CD4-positive, CD25-positive, alpha-beta regulatory T cell (primary cell): ENCODE measurements around the gene NFIB. TPM values are rescaled to one million over a fixed set of nuclear protein-coding genes. Genes with fewer than 3 reads are reported as not detected.

ENCODE experiments used
- ATAC-seq, 2 donors: fragments of 150-1000 bp; cut with Tn5 transposase; one replicate each; pipeline ENCODE4 v1.10.0; 2021; ENCODE audit warnings: low read depth in 2 of 2, moderate number of reproducible peaks in 2 of 2, moderate library complexity in 1 of 2
- DNase-seq, 3 donors: peaks; one replicate each; pipeline versions ENCODE4 v3.0.0 to v3.0.0-alpha.2; 2012 to 2022; ENCODE audit warnings: mixed read lengths in 1 of 3
- H3K27ac ChIP-seq: one replicate; pipeline ENCODE4 v1.7.0; 2013; ENCODE audit warnings: mild to moderate bottlenecking, low read length; ENCODE audit not compliant: insufficient read depth, poor library complexity, severe bottlenecking
- H3K27me3 ChIP-seq: one replicate; pipeline ENCODE4 v1.7.0; 2013; ENCODE audit warnings: low read length; ENCODE audit not compliant: control insufficient read depth, insufficient read depth
- H3K36me3 ChIP-seq: one replicate; pipeline ENCODE4 v1.7.0; 2013; ENCODE audit warnings: mild to moderate bottlenecking, low read length, moderate library complexity; ENCODE audit not compliant: control insufficient read depth, insufficient read depth
- H3K4me1 ChIP-seq: 2 replicates; pipeline ENCODE4 v1.7.0; 2013; ENCODE audit warnings: mild to moderate bottlenecking, low read length; ENCODE audit not compliant: insufficient read depth, control insufficient read depth, poor library complexity, severe bottlenecking
- H3K4me3 ChIP-seq: one replicate; pipeline ENCODE4 v1.7.0; 2013; ENCODE audit warnings: low read depth, mild to moderate bottlenecking, low read length, moderate library complexity
- H3K9me3 ChIP-seq, 2 experiments: 1 replicate in 1 of 2; 2 replicates in 1 of 2; pipeline ENCODE4 v1.7.0; 2013; ENCODE audit warnings: low read length in 2 of 2, mild to moderate bottlenecking in 1 of 2, moderate library complexity in 1 of 2; ENCODE audit not compliant: control insufficient read depth in 2 of 2
- H3K27ac Mint-ChIP-seq, 3 donors: one replicate each; pipeline ENCODE4 v1.8.0; 2020 to 2022; ENCODE audit warnings: mild to moderate bottlenecking in 3 of 3, mixed read lengths in 3 of 3, moderate library complexity in 2 of 3
- H3K27me3 Mint-ChIP-seq: one replicate; pipeline ENCODE4 v1.8.0; 2022; ENCODE audit warnings: mild to moderate bottlenecking, mixed read lengths
- H3K36me3 Mint-ChIP-seq: one replicate; pipeline ENCODE4 v1.8.0; 2020; ENCODE audit warnings: mixed read lengths
- H3K4me1 Mint-ChIP-seq, 4 donors: one replicate each; pipeline ENCODE4 v1.8.0; 2020 to 2022; ENCODE audit warnings: mixed read lengths in 4 of 4, mild to moderate bottlenecking in 1 of 4
- H3K4me3 Mint-ChIP-seq, 4 donors: one replicate each; pipeline ENCODE4 v1.8.0; 2020 to 2022; ENCODE audit warnings: mild to moderate bottlenecking in 4 of 4, mixed read lengths in 4 of 4, moderate library complexity in 3 of 4
- H3K9me3 Mint-ChIP-seq, 7 donors: one replicate each; pipeline ENCODE4 v1.8.0; 2020 to 2022; ENCODE audit warnings: mixed read lengths in 7 of 7, mild to moderate bottlenecking in 3 of 7, moderate library complexity in 2 of 7
- polyA plus RNA-seq, 4 donors: library from polyadenylated mRNA; unstranded; fragments of 300-500 nt; fragmentation: Illumina TruSeq; gene quantifications; one replicate each; pipeline ENCODE4 v1.2.3, GENCODE V29; 2021
- total RNA-seq: library from RNA; stranded (reverse); gene quantifications from one replicate; pipeline ENCODE4 v1.2.3, GENCODE V29; 2022

NFIB gene
- total and polyA plus RNA-seq, 5 donors from 2014 or later: 0.20 TPM; not detected in 4

DNA sequence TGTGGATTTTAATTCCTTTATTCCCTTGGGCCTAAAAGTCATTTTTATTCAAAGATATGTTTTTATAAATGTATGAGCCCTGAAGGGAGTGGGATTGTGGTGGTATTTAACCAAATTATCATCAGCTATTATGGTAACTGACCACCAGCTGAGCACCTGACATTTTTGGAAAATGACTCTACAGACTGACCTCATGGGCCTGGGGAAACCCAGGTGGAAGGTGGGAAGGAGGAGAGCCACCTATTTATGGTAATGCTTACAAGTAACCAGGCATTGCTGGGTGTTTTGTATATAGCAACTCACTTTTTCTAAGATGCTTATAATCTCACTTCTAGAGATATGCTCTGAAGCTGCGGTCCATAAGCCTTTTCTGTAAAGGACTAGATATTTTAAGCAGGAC is 22.3 kb upstream of the NFIB start:
- Mint-ChIP-seq H3K27ac (no peak overlapping the region), H3K9me3 (peaks cover 0 to 4% (median 3%) of the 10 kb centered on the region in 7 donors), H3K4me3 (no peak overlapping the region), H3K4me1 (no peaks in the 10 kb centered on the region), H3K27me3 (peaks cover 33% of the 10 kb centered on the region), H3K36me3 (no peaks in the 10 kb centered on the region)
- no peaks in the 10 kb centered on the region for H3K36me3 ChIP-seq
- no peak overlapping the region for H3K27ac ChIP-seq
- H3K4me3 ChIP-seq: no peak overlapping the region
- no peaks in the 10 kb centered on the region for H3K9me3 ChIP-seq
- no peaks in the 10 kb centered on the region for H3K4me1 ChIP-seq
- no peak for ATAC-seq
- H3K27me3 ChIP-seq: peaks cover 2% of the 10 kb centered on the region
- DNase-seq: no peak

DNA sequence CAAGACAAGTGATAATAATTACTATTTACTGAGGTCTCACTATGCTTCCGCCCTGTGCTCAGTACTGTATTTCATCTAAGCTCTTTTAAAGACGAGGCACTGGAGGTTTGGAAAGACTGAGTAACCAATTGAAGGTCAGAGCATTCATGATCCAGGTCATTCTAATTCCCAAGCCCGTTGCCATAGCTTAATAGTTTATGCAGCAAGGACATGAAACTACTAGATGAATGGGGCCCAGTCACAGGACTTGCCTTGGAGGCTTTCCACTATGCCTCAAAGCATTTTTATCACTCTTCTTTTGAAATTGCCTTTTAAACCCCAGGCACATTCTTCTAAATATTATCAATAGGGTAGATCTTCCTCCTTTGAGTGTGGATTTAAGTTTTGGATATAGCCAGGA is 17.2 kb upstream of the NFIB start:
- ATAC-seq (no peak), DNase-seq (no peak)
- Mint-ChIP-seq H3K27me3 (peaks cover 26% of the 10 kb centered on the region), H3K9me3 (peaks cover 0 to 5% (median 3%) of the 10 kb centered on the region in 7 donors), H3K4me3 (no peak overlapping the region), H3K36me3 (no peaks in the 10 kb centered on the region), H3K27ac (no peak overlapping the region), H3K4me1 (no peaks in the 10 kb centered on the region)
- Histone ChIP-seq H3K4me3 (no peak overlapping the region), H3K36me3 (no peaks in the 10 kb centered on the region), H3K27ac (no peak overlapping the region), H3K4me1 (no peaks in the 10 kb centered on the region), H3K27me3 (peaks cover 3% of the 10 kb centered on the region), H3K9me3 (no peaks in the 10 kb centered on the region)

DNA sequence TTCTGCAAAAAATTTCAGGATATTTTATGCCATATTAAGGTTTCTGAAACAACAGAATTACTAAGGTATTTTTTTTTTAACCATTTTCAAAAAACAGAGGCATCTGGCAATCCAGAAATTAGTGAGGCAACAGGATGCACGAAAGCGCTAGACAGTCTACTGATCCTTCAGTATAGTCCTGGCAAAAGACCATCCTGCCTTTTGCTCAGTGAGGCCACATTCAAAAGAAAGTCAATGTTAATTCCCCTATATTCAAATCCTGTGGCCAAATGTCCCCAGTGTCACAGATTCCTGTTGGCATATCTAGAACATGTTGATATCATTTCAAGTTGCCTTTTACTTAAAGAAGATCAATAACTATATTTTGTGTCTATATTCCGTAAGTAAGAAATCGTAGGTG is 13.1 kb upstream of the NFIB start:
- Mint-ChIP-seq H3K36me3 (no peaks in the 10 kb centered on the region), H3K27ac (no peak overlapping the region), H3K4me1 (peaks cover under 1 to 8% (median 6%) of the 10 kb centered on the region in 4 donors), H3K4me3 (no peak overlapping the region), H3K27me3 (peaks cover 29% of the 10 kb centered on the region), H3K9me3 (peaks cover 0 to 6% (median 0%) of the 10 kb centered on the region in 7 donors)
- H3K27ac ChIP-seq: no peak overlapping the region
- H3K4me1 ChIP-seq: peaks cover 4% of the 10 kb centered on the region
- H3K36me3 ChIP-seq: no peaks in the 10 kb centered on the region
- DNase-seq (no peak), ATAC-seq (no peak)
- H3K4me3 ChIP-seq: no peak overlapping the region
- H3K27me3 ChIP-seq: peaks cover 16% of the 10 kb centered on the region
- no peaks in the 10 kb centered on the region for H3K9me3 ChIP-seq

DNA sequence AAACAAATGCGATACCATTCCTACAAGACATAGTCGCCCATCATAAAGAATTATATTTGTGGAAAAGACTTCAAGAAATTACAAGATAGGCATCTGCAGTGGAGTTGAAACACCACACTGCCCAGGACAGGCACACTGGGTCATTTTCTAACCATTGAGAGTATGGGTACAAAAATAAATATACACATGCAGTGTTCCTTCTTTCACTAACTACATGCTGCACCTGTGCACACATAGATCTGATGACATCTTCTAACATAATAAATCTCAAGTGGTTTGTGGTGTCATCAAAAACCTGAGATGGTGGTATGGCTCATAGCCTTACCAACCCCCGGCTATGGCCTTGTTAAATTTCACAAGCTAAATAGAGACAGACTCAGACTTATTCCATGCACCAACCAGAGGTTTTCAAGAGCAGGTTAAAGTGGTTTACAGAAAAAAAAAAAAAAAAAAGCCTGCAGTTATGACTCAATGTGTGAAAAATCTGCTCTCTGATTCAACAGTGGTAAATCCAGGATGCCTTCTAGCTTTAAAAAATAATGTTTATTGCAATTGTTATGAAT is 12.4 kb upstream of the NFIB start:
- Histone ChIP-seq H3K27me3 (peaks cover 16% of the 10 kb centered on the region), H3K9me3 (no peaks in the 10 kb centered on the region), H3K4me3 (no peak overlapping the region), H3K36me3 (no peaks in the 10 kb centered on the region), H3K27ac (no peak overlapping the region), H3K4me1 (peaks cover 4% of the 10 kb centered on the region)
- no peak overlapping the region for H3K4me3 Mint-ChIP-seq
- peaks cover 6 to 15% (median 11%) of the 10 kb centered on the region in 4 donors for H3K4me1 Mint-ChIP-seq
- DNase-seq: no peak
- peaks cover 0 to 11% (median 0%) of the 10 kb centered on the region in 7 donors for H3K9me3 Mint-ChIP-seq
- no peaks in the 10 kb centered on the region for H3K36me3 Mint-ChIP-seq
- ATAC-seq: no peak
- no peak overlapping the region for H3K27ac Mint-ChIP-seq
- H3K27me3 Mint-ChIP-seq: peaks cover 35% of the 10 kb centered on the region

DNA sequence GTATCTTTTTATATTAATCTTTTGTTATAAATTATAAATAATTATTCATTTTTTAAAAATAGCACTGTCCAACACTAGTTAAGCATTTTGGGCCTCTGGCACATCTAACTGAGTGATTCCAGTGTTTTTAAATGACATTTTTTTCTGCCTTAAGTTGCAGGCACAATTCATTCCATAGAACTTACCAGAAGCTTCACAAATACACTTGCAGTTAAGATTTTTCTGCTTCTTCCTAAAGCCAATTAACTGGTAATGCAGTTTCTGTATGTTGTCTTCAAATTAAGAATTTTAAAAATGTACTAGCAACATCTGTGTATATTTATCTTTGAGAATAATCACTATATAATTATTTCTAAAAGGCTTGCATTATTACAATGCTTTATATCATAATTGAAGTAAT is 11.2 kb upstream of the NFIB start:
- Histone ChIP-seq H3K9me3 (no peaks in the 10 kb centered on the region), H3K27ac (no peak overlapping the region), H3K36me3 (no peaks in the 10 kb centered on the region), H3K4me3 (no peak overlapping the region), H3K4me1 (peaks cover 4% of the 10 kb centered on the region), H3K27me3 (peaks cover 16% of the 10 kb centered on the region)
- Mint-ChIP-seq H3K36me3 (no peaks in the 10 kb centered on the region), H3K4me3 (peak overlapping the region in 1 of 4 donors; percentile 92), H3K27me3 (peaks cover 35% of the 10 kb centered on the region), H3K27ac (no peak overlapping the region), H3K4me1 (peaks cover 6 to 23% (median 14%) of the 10 kb centered on the region in 4 donors), H3K9me3 (peaks cover 0 to 15% (median 0%) of the 10 kb centered on the region in 7 donors)
- no peak for ATAC-seq
- DNase-seq: no peak

DNA sequence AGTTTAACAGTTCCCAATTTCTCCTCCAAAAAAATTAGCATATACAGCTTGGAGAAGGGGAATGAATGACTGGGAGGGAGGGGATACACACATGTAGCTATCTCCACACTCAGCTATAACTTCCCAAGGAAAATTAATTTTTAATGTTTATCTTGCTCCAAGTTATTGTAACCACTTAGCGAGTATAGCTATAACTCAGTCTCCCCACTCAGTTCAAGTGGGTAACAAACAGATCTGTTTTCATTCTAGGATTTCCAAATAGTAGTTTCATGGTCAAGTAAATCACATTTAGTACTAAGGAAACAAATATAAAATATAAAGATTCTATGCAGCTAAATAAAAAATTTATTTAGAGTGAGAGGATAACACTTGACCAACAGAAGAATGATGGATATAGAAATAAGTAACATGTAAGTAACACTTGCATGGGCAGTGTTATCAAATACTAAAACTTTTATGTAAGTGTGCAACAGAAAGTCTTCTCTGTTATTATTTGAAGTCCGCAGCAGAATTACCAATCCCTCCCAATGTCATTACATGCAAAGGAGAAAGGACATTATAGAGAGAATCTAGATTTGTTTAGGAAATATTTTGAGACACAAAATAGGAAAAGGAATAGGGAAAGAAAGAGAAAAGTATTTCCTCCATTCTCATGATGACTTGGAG is 10.2 kb upstream of the NFIB start:
- DNase-seq (no peak), ATAC-seq (no peak)
- H3K36me3 Mint-ChIP-seq: no peaks in the 10 kb centered on the region
- H3K9me3 Mint-ChIP-seq: peaks cover 0 to 15% (median 0%) of the 10 kb centered on the region in 7 donors
- peaks cover 42% of the 10 kb centered on the region for H3K27me3 Mint-ChIP-seq
- Histone ChIP-seq H3K27me3 (peaks cover 16% of the 10 kb centered on the region), H3K4me1 (peaks cover 4% of the 10 kb centered on the region), H3K9me3 (no peaks in the 10 kb centered on the region), H3K27ac (no peak overlapping the region), H3K4me3 (no peak overlapping the region), H3K36me3 (no peaks in the 10 kb centered on the region)
- peaks cover 6 to 23% (median 14%) of the 10 kb centered on the region in 4 donors for H3K4me1 Mint-ChIP-seq
- H3K27ac Mint-ChIP-seq: no peak overlapping the region
- H3K4me3 Mint-ChIP-seq: peak overlapping the region in 2 of 4 donors; percentile 47 to 92

DNA sequence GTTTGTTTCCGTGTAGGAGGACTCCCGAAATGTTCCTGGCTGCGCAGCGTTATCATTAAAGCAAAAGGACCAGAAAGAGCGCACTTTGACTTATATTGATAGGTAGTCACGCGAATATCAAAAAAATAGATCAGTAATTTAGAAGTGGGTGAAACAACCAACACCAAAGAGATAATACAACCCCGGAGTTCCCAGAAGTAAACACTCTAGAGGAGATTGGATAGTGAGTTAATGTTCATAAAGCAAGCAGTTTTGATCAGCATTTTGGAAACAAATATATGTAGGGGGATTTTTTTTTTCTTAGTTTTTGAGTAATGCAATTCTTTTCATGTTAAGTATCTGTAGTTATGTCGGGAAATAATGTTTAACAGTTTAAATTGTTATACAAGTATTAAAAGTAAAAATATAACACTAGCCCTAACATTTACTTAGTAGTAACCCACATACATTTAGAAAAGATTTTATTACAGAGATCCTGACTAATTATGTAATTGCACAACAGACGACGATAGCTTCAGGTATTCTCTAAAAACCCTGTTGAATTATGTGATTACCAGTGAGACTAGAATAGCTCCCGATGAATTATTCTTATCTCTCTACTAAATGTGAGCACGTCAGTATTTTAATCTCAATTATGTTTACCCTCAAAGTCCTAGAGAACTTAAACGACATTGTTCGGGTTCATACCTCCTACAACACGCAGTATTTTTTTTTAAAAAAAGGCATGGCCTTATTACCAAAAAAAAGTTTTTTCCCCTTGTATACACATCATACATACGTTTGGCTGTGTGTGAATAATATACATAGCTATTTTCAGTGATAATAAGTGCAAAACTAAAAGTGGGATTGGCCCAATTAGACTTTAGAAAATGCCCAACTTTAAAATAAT is 9.4 kb upstream of the NFIB start:
- DNase-seq (no peak), ATAC-seq (no peak)
- Mint-ChIP-seq H3K4me3 (peak overlapping the region; percentile 81 to 92 (median 88)), H3K27me3 (peaks cover 50% of the 10 kb centered on the region), H3K4me1 (peaks cover 6 to 27% (median 14%) of the 10 kb centered on the region in 4 donors), H3K9me3 (peaks cover 0 to 15% (median 0%) of the 10 kb centered on the region in 7 donors), H3K27ac (peak overlapping the region in 1 of 3 donors; percentile 7), H3K36me3 (no peaks in the 10 kb centered on the region)
- Histone ChIP-seq H3K36me3 (no peaks in the 10 kb centered on the region), H3K27me3 (peaks cover 16% of the 10 kb centered on the region), H3K9me3 (no peaks in the 10 kb centered on the region), H3K27ac (no peak overlapping the region), H3K4me3 (peak overlapping the region; percentile 65), H3K4me1 (peaks cover 4% of the 10 kb centered on the region)
